Mononuclear cell (primary cell): Measurements from ENCODE around the gene DKK3. TPM values are rescaled to one million over a fixed set of nuclear protein-coding genes. Genes with fewer than 3 reads are reported as not detected.

ENCODE experiments used
- H3K27me3 ChIP-seq: 2 replicates; pipeline ENCODE4 v1.6.0; 2011; ENCODE audit warnings: low read length, control low read depth; ENCODE audit not compliant: insufficient read depth
- H3K4me1 ChIP-seq: 2 replicates; pipeline ENCODE4 v1.5.1; 2011; ENCODE audit warnings: mild to moderate bottlenecking, low read length, control low read depth; ENCODE audit not compliant: insufficient read depth
- H3K4me3 ChIP-seq: 2 replicates; pipeline ENCODE4 v1.5.1; 2011; ENCODE audit warnings: mild to moderate bottlenecking, low read length, moderate library complexity
- H3K9me3 ChIP-seq: 2 replicates; pipeline ENCODE4 v1.5.1; 2011; ENCODE audit warnings: low read depth, mild to moderate bottlenecking, control low read depth, low read length
- total RNA-seq: library from RNA; depleted of rRNA; stranded (reverse); fragments of >200 nt; gene quantifications from one replicate; pipeline ENCODE4 v1.2.3, GENCODE V29; 2012

Gene DKK3
- total RNA-seq, 1 donor: 0.73 TPM

DNA sequence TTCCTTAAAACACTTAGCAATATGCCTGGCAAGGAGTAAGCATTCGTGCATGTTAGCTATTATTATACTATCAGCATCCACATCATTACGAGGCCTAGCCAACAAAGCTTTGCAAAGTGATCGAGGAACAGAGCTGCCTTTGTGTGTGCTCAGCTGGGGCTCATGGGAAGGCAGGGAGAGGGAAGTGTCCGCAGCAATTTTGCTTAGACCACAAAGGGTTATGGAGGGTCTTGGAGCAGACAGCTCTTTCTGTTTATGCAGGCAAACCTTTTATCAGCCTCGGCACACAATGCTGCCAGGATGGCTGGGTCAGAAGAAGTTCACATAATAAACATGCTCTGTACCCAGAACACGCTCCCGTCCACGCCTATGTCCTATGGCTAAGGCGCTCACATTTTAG is 10.9 kb upstream of the DKK3 start:
- Histone ChIP-seq H3K4me1 (no peaks in the 10 kb centered on the region), H3K4me3 (no peak overlapping the region), H3K27me3 (no peaks in the 10 kb centered on the region), H3K9me3 (no peaks in the 10 kb centered on the region)

DNA sequence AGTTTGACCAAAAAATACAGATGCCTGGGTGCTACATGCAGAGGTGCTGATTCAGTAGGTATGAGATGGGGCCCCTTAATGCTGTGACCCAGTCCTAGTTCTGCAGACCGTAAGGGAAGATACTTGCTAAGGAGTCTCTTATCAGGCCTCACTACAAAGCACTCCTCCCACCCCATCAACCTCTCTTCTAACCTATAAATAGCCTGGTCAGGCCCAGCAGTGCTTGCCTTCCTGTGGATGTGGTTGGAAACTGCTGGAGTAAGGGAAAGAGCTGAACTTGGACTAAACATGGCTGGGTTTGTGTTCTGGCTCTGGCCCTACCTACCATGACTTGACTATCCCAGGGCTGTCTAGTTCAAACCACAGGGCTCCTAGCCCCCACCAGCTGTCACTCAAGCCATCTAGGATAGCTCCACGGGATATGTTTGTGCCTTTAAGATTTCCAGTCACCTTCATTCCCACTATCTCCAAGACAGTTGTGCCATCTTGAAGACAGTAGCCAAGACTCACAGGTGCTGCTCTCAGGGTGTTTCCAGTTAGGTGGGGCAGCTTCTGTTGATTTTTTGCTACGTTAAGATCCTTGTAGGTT is 9.5 kb upstream of the DKK3 start:
- no peaks in the 10 kb centered on the region for H3K9me3 ChIP-seq

DNA sequence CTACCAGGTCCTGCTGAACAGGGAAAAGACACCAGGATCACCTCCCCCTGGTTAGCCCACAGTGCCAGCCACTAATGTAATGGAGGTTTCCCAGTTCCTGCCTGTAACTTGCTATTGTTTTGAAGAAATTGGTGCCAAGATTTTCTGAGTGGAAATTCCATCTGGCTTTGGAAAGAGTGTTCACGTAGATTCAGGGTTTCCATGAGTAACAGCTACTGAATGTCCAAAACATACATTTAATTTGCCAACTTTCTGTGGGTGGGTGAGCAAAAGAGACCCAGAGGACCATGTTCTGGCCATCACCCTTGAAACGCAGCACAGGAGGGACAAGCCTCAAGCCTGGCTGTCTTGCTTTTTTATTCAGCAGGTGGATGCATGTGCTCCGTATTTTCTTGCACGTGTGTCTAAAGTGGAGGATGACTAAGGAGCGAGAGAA is 8.8 kb upstream of the DKK3 start:
- Histone ChIP-seq H3K27me3 (peaks cover 6% of the 10 kb centered on the region), H3K4me1 (no peaks in the 10 kb centered on the region), H3K4me3 (no peak overlapping the region), H3K9me3 (no peaks in the 10 kb centered on the region)

More for the DNA sequence above, 9.5 kb upstream of the DKK3 start:
- H3K27me3 ChIP-seq: peaks cover 2% of the 10 kb centered on the region
- no peaks in the 10 kb centered on the region for H3K4me1 ChIP-seq
- no peak overlapping the region for H3K4me3 ChIP-seq

DNA sequence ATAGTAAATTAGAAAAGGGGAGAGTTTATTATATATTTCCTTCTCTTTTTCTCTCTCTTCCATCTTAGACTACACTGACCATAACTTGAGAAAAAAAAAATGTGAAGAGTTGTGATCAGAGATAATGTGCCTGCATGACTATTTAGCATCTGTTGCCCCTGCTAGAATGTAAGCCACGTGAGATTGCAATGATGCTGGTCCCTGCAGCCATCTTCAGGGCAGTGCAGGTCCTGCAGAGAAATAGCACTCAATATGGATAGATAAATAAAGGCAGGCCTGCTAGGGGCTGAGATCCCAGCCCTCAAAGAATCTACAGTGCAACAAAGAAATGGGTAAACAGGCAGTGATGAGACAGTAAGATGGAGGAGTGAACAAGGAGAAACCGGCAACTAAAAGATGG is 7.8 kb upstream of the DKK3 start:
- H3K4me1 ChIP-seq: no peaks in the 10 kb centered on the region
- H3K4me3 ChIP-seq: no peak overlapping the region
- H3K27me3 ChIP-seq: peaks cover 16% of the 10 kb centered on the region
- H3K9me3 ChIP-seq: no peaks in the 10 kb centered on the region

DNA sequence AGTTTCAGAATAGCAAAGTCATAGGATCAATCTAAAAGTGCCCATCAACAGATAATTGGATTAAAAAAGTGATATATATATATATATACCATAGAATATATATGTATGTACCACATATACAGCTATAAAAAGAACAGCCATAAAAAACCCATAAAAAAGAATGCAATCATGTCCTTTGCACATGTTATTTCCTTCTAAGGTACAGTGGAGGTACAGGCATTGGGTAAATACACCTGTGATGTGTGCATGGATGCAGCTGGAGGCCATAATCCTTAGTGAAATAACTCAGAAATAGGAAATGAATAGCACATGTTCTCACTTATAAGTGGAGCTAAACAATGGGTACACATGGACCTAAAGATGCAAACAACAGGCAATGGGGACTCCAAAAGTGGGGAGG is 7.1 kb upstream of the DKK3 start:
- no peaks in the 10 kb centered on the region for H3K4me1 ChIP-seq
- no peaks in the 10 kb centered on the region for H3K9me3 ChIP-seq
- no peak overlapping the region for H3K4me3 ChIP-seq
- H3K27me3 ChIP-seq: peaks cover 23% of the 10 kb centered on the region

DNA sequence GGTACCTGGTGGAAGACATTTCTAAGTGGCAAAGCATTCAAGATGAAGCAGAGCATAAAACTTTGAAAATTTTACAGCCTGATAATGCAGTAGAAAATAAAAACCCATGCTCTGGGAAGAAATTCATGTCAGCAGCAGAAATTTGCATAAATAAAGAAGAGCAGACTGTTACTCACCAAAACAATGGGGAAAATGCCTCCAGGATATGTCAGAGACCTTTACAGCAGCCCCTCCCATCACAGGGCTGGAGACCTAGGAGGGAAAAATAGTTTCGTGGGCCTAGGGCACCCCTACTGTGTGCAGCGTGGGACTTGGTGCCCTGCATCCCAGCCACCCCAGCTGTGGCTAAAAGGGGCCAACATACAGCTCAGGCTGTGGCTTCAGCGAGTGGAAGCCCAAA is 5.4 kb upstream of the DKK3 start:
- Histone ChIP-seq H3K27me3 (peaks cover 35% of the 10 kb centered on the region), H3K4me1 (no peaks in the 10 kb centered on the region), H3K4me3 (no peak overlapping the region), H3K9me3 (no peaks in the 10 kb centered on the region)

DNA sequence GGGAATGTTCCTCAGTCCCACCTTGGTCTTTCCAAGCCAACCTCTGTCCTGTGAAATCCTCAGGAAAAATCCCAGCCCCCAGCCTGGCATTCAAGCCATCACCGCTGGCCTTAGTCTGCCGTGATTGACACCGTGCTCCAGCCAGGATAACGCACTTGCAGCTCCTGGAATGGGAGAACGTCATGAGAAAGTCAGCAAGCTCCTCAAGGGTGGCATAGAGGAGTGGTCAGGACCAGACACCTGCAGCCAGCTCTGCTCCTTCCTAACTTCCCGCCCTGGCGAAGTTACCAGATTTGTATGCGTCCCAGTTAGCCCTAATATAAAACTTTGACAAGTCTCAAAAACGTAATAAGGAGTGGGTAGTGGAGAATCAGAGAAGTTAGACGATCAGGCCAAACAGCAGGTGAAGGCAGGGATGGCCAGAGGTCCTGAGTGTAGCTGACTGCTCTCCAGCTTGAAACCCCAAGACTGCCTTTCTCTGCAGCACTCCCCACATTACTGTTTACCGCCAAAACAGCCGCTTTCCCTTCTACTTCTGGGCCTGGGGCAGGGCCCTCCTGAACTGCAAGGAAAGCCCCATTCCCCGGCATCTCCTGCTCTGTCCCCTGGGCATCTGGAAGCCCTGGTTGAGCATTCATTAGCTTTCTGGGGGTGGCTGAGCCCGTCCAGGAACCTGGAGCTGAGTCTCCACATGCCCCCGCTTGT is 1.3 kb upstream of the DKK3 start:
- Histone ChIP-seq H3K27me3 (peaks cover 65% of the 10 kb centered on the region), H3K4me1 (peaks cover 4% of the 10 kb centered on the region)

DNA sequence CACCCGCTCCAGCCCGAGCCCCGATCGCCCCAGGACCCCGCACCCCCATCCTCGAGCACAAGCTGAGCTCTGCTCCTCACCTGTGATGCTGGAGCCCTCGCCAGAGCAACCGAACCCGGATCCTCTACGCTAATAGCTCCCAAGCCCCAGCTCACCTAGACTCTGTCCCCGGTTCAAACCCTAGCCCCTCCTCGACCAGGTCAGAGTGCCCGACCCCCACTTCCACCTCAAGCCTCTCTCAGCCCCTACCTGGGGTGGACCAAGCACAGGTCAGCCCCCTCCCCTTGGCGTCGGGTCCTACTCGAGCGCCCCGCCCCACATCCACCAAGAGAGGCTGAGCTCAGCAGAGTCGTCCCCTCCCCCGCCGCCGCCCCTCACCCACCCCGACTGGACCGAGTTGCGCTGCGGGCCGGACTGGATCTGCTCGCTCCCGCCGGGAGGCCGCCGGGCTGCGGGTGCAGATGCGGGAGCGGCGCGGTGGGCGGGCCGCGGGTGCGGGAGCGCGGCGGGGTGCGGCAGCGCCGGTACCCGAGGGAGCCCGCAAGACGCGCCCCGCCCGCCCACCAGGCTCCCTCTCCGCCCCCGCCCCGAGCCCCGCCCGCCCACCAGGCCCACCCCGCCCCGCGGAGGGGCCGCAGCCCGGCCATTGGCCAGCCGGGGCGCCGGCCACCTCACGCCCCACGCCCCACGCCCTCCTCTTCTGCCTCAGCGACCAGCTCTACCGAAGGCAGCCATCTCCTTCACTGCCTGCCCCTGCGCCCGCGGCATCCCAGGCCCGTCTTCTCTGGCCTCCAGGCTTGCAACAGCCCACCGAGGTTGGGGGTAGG is 577 bp upstream of the DKK3 start:
- Histone ChIP-seq H3K27me3 (peaks cover 73% of the 10 kb centered on the region), H3K9me3 (no peaks in the 10 kb centered on the region), H3K4me3 (no peak overlapping the region), H3K4me1 (peaks cover 4% of the 10 kb centered on the region)

More for the DNA sequence above, 1.3 kb upstream of the DKK3 start:
- Histone ChIP-seq H3K4me3 (no peak overlapping the region), H3K9me3 (no peaks in the 10 kb centered on the region)

DNA sequence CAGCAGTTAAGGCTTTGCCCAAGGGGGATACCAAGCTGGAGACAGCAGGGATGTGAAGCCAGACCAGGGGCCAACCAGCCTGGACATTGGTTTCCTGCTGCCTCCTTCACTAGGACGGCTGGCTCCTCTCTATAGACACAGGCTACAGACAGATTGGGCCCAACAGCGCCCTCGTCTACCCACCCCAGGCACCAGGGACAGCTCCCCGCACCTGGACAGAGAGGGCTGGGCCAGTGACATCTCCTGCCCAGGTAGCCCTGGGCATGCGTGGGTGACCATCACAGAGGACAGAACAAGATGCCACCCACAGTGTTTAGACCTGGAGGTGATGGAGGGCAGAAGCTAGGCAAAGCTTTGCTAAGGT is 1.2 kb downstream of the DKK3 start:
- Histone ChIP-seq H3K27me3 (peaks cover 72% of the 10 kb centered on the region), H3K4me3 (no peak overlapping the region), H3K9me3 (no peaks in the 10 kb centered on the region), H3K4me1 (peaks cover 4% of the 10 kb centered on the region)

DNA sequence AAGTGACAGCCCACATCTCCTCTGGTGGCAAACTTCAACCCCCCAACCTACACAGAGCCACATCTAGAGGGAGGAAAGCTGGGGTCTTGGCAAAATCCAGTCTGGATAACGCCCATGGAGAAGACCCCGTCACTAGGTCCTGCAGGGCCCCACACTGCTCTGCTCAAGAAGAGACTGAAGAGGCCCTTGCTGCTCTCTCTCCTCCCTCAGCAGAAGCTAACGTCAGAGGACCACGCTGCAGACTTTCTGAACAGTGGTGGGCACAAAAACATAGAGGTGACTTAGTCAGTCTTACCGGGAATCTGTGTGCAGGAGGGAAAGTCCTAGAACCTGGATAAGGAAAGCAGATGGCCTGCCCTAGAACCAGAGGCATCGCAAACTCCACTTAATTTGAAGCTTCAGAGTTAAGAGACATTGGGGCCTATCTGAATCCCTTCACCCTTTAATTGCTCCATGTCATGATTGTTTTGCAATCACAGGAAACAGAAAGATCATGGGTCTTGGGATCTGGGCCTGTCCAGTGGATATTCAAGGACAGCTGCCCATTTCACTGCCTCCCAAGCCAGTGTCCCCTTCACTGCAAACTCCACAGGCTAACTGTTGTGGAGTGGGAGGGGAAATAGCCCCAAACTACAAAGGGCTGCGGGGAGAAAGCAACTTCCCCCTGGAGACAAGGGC is 1.7 kb downstream of the DKK3 start:
- peaks cover 4% of the 10 kb centered on the region for H3K4me1 ChIP-seq
- H3K4me3 ChIP-seq: no peak overlapping the region
- peaks cover 67% of the 10 kb centered on the region for H3K27me3 ChIP-seq
- H3K9me3 ChIP-seq: no peaks in the 10 kb centered on the region

DNA sequence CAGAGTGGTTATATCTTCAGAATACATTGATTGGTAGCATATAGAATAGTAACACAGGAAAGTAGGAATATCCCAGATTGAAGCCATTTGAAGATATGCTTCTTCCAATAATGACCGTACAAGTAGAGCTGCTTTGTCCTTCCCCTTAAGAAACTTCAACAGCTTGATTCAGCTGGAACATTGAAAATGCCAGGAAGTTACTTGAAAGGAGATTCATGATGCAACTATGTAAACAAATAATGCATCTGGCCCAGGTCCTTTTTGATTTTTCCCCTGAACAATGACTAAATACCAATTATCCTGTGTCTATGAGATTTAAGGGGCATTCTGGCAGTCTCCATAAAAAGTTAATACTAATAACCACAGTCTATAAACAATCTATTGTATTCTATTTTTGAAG is 3.0 kb downstream of the DKK3 start:
- Histone ChIP-seq H3K27me3 (peaks cover 58% of the 10 kb centered on the region), H3K4me1 (peaks cover 4% of the 10 kb centered on the region), H3K4me3 (no peak overlapping the region), H3K9me3 (no peaks in the 10 kb centered on the region)

DNA sequence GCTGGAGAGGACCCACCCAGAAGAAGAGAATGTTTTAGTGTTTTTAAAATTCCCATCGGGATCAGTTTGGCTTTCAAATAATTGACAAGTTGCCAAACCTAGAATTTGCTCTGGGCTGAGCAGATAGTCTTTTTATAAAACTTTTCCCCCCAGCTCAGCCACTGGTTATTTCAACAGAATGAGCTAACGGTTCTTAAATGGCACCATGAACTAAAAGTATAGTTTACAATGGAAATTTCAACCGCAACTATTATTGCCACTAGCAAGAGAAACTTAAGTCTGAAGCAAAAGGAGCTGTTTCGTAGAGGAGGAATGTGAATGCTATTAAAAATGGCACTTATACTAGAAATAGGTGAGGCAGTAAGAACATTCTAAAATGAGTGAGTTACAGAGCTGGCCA is 3.4 kb downstream of the DKK3 start:
- Histone ChIP-seq H3K27me3 (peaks cover 53% of the 10 kb centered on the region), H3K9me3 (no peaks in the 10 kb centered on the region), H3K4me1 (peaks cover 4% of the 10 kb centered on the region), H3K4me3 (no peak overlapping the region)

DNA sequence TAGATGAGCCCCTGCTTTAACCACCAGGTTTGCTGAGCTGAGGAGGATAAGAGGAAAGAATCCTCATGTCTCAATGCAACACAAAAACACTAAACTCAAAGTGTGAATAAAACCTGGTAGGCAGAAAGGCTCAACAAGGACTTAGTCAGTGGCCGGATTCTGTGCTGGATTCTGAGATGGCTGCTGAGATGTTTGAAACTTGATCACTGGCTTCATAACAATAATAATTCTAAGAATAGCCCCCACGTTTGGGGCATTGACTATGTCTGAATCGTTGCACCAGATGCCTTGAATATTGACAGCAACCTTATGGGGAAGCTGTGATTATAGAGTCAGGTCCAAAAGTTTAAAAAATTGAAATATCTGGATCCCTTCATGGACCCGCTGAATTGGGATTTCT is 4.6 kb downstream of the DKK3 start:
- Histone ChIP-seq H3K9me3 (no peaks in the 10 kb centered on the region), H3K4me3 (no peak overlapping the region), H3K27me3 (peaks cover 46% of the 10 kb centered on the region)

DNA sequence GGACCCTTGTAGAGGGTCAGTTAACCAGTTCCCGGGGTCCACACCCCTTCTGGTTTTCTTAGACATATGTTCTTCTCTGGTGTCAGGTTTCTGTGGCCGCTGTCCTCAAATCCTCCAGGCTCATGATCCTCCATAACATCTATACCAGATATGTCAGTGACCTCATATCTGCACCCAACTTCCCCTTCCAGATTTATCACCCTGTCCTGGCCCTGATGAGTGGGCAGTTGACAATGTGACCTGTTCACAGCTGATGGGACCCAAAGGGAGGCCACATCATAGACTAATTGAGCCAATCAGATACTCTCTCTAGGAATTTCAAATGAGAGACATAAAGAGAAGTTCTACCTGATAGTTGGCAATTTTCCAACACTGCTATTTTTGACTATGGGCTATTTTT is 5.1 kb downstream of the DKK3 start:
- Histone ChIP-seq H3K4me1 (peaks cover 4% of the 10 kb centered on the region), H3K9me3 (no peaks in the 10 kb centered on the region), H3K27me3 (peaks cover 46% of the 10 kb centered on the region), H3K4me3 (no peak overlapping the region)

More for the DNA sequence above, 4.6 kb downstream of the DKK3 start:
- peaks cover 4% of the 10 kb centered on the region for H3K4me1 ChIP-seq

DNA sequence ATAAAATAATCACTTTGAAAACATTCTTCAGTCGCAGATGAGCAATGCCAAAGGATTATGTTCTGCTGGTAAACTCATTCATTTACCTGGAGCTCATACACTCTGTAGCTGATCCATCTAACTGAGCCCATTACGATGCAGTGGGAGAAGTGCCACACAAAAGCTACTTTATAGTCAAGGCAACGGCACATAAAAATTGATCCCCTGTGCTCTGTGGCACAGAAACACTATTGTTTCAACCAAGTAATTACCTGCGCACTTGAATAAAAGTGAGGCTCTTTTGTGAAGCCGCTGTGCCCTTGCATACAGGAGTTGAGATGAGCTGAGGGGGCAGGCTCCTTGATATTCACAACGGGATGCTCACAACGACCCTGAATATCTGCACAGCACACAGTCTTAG is 7.2 kb downstream of the DKK3 start:
- Histone ChIP-seq H3K4me1 (no peaks in the 10 kb centered on the region), H3K4me3 (no peak overlapping the region), H3K9me3 (no peaks in the 10 kb centered on the region), H3K27me3 (peaks cover 26% of the 10 kb centered on the region)
